SK-N-SH treated with all-trans-retinoic acid at 6 μM for 48 hours (cell line): ENCODE results near the gene SYCN.

ENCODE experiments used
- ARNTL ChIP-seq: fragments of 450-650 bp; formaldehyde crosslinking; IDR thresholded peaks from 2 replicates; pipeline ENCODE4 v1.5.0; 2020; ENCODE audit warnings: low read depth, mild to moderate bottlenecking, moderate library complexity, borderline replicate concordance
- BACH2 ChIP-seq: fragments of 250-450 bp; sonication (Bioruptor Pico); IDR thresholded peaks from 2 replicates; pipeline ENCODE4 v1.9.0; 2021; ENCODE audit warnings: mild to moderate bottlenecking, borderline replicate concordance
- CSDC2 ChIP-seq: fragments of 250-450 bp; sonication (Bioruptor Pico); IDR thresholded peaks from 2 replicates; pipeline ENCODE4 v1.5.0; 2020; ENCODE audit warnings: mild to moderate bottlenecking, moderate library complexity
- GLIS3 ChIP-seq: fragments of 250-450 bp; sonication (Bioruptor Pico); IDR thresholded peaks from 2 replicates; pipeline ENCODE4 v1.5.0; 2020; ENCODE audit warnings: mild to moderate bottlenecking, moderate library complexity
- OSR1 ChIP-seq: fragments of 250-450 bp; sonication (Bioruptor Pico); IDR thresholded peaks from 2 replicates; pipeline ENCODE4 v1.8.0; 2022; ENCODE audit warnings: moderate library complexity, mild to moderate bottlenecking, inconsistent platforms
- PPARA ChIP-seq: fragments of 250-450 bp; sonication (Bioruptor Pico); IDR thresholded peaks from 2 replicates; pipeline ENCODE4 v1.5.0; 2020; ENCODE audit warnings: mild to moderate bottlenecking, borderline replicate concordance
- TOX ChIP-seq: fragments of 250-450 bp; sonication (Bioruptor Pico); IDR thresholded peaks from 2 replicates; pipeline ENCODE4 v1.8.0; 2021; ENCODE audit warnings: mild to moderate bottlenecking, moderate library complexity, borderline replicate concordance
- ZNF70 ChIP-seq: fragments of 450-650 bp; formaldehyde crosslinking; IDR thresholded peaks from 2 replicates; pipeline ENCODE4 v1.5.0; 2020; ENCODE audit warnings: mild to moderate bottlenecking, moderate library complexity
- ZNF8 ChIP-seq: fragments of 450-650 bp; formaldehyde crosslinking; IDR thresholded peaks from 2 replicates; pipeline ENCODE4 v1.5.0; 2020; ENCODE audit warnings: mild to moderate bottlenecking, moderate library complexity
- TF ChIP-seq, protein P1 (sequence below): fragments of 250-450 bp; sonication (Bioruptor Pico); IDR thresholded peaks from 2 replicates; pipeline ENCODE4 v1.8.0; 2020; ENCODE audit warnings: mild to moderate bottlenecking, moderate library complexity, borderline replicate concordance

DNA sequence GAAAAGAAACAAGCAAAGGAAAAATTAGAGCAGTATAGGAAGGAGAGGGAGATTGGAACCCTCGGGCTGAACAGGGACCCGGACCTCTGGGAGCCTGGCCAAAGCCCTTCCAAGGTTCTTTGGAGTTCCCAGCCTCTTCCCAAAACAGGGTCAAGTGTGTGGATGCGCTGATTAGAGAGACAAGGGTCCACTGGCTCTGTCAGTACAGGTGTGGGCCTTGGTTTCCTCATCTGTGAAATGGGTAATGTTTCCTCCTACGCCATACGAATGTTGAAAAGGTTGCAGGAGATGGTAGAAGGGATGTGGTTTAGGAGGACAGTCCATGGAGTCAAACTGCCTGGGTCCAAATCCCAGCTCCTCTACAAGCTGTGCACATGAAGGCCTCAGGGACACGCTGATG lies 2.1 kb upstream of the SYCN start:
- TF ChIP-seq BACH2 (CRISPR knock-in tag) (no peak), TOX (CRISPR knock-in tag) (no peak), ZNF8 (CRISPR knock-in tag) (no peak), GLIS3 (CRISPR knock-in tag) (no peak), OSR1 (CRISPR knock-in tag) (no peak), ZNF70 (CRISPR knock-in tag) (no peak), CSDC2 (CRISPR knock-in tag) (no peak), ARNTL (CRISPR knock-in tag) (no peak), PPARA (CRISPR knock-in tag) (no peak)
- TF ChIP-seq, protein P1, sequence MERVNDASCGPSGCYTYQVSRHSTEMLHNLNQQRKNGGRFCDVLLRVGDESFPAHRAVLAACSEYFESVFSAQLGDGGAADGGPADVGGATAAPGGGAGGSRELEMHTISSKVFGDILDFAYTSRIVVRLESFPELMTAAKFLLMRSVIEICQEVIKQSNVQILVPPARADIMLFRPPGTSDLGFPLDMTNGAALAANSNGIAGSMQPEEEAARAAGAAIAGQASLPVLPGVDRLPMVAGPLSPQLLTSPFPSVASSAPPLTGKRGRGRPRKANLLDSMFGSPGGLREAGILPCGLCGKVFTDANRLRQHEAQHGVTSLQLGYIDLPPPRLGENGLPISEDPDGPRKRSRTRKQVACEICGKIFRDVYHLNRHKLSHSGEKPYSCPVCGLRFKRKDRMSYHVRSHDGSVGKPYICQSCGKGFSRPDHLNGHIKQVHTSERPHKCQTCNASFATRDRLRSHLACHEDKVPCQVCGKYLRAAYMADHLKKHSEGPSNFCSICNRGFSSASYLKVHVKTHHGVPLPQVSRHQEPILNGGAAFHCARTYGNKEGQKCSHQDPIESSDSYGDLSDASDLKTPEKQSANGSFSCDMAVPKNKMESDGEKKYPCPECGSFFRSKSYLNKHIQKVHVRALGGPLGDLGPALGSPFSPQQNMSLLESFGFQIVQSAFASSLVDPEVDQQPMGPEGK (CRISPR knock-in tag): no peak
